K562 (cell line): ENCODE results near the gene TXNRD1. TPM values are rescaled to one million over a fixed set of nuclear protein-coding genes. Genes with fewer than 3 reads are reported as not detected.

Source experiments
- BMI1 ChIP-seq: fragments of 150-350 bp; IDR thresholded peaks from 2 replicates; pipeline ENCODE4 v1.6.1; 2014; ENCODE audit warnings: low read length
- CHD7 ChIP-seq: fragments of 200-600 bp; sonication (generic); IDR thresholded peaks from one replicate; pipeline ENCODE4 v1.6.1; 2012; ENCODE audit warnings: mild to moderate bottlenecking, low read depth, low read length, inconsistent platforms
- FOXO4 ChIP-seq: fragments of 450-650 bp; formaldehyde crosslinking; IDR thresholded peaks from 2 replicates; pipeline ENCODE4 v1.4.0; 2020; ENCODE audit warnings: mild to moderate bottlenecking, moderate library complexity
- GTF2F1 ChIP-seq: IDR thresholded peaks from 2 replicates; pipeline ENCODE4 v1.6.1; 2011; ENCODE audit warnings: low read depth, low read length, improper control_type of control experiment
- HMG20B ChIP-seq: fragments of 250-450 bp; sonication (Bioruptor Pico); IDR thresholded peaks from 2 replicates; pipeline ENCODE4 v1.5.0; 2021; ENCODE audit warnings: mild to moderate bottlenecking
- MLLT1 ChIP-seq, 2 experiments: fragments of 450-650 bp; IDR thresholded peaks; 2 replicates each; pipeline ENCODE4 v1.6.1; 2016
- PCBP1 ChIP-seq: fragments of 200-400 bp; formaldehyde crosslinking; IDR thresholded peaks from 2 replicates; pipeline ENCODE4 v1.6.1; 2018; ENCODE audit warnings: mild to moderate bottlenecking, low read depth, low read length; ENCODE audit not compliant: poor library complexity, severe bottlenecking
- SMAD3 ChIP-seq: fragments of 450-650 bp; formaldehyde crosslinking; conservative IDR thresholded peaks from 2 replicates; pipeline ENCODE4 v1.4.0; 2020; ENCODE audit warnings: mild to moderate bottlenecking
- ZBTB33 ChIP-seq: sonication (generic); formaldehyde crosslinking; IDR thresholded peaks from 2 replicates; pipeline ENCODE4 v1.8.1; 2023; ENCODE audit warnings: mild to moderate bottlenecking, missing genetic modification reagents
- ZNF707 ChIP-seq: fragments of 250-450 bp; sonication (Bioruptor Pico); conservative IDR thresholded peaks from 2 replicates; pipeline ENCODE4 v1.8.0; 2022; ENCODE audit warnings: inconsistent platforms, mild to moderate bottlenecking, moderate library complexity
- ZZZ3 ChIP-seq: fragments of 450-650 bp; IDR thresholded peaks from 2 replicates; pipeline ENCODE4 v1.6.1; 2016; ENCODE audit warnings: antibody characterized with exemption, mild to moderate bottlenecking, moderate library complexity
- polyA plus RNA-seq, 8 experiments: library from polyadenylated mRNA; depleted of rRNA in 4 of 8; stranded (reverse) in 5 of 8; unstranded in 3 of 8; fragments of >200 nt; fragmentation: Nextera tagmentation in 2 of 8; fragmentation: Illumina TruSeq in 1 of 8; extraction: Ambion mirVana in 2 of 8; extraction: Trizol in 1 of 8; gene quantifications; 2 replicates each; pipeline versions ENCODE4 v1.2.1 to v1.2.3, GENCODE V29; 2011 to 2014; ENCODE audit warnings: inconsistent platforms in 1 of 8, missing spikeins in 1 of 8
- total RNA-seq, 7 experiments: library from RNA; depleted of rRNA in 6 of 7; stranded (reverse); fragments of >200 nt in 6 of 7; fragmentation: Illumina TruSeq in 2 of 7; extraction: Trizol in 2 of 7; gene quantifications; 2 replicates each; pipeline versions ENCODE4 v1.2.1 to v1.2.3, GENCODE V29; 2011 to 2021; ENCODE audit warnings: low replicate concordance in 1 of 7

The TXNRD1 gene
- total and polyA plus RNA-seq, 9 of the 15 experiments (the other 6 are each of a cell fraction or from before 2014, with no cell fraction given) = 107 to 189 (median 146) TPM

GRCh38 chr12:104215638-104216297, at the start of gene TXNRD1 (continued):
- no peak for TF ChIP-seq CHD7
- no peak for TF ChIP-seq FOXO4 (CRISPR knock-in tag)
- no peak for TF ChIP-seq SMAD3 (CRISPR knock-in tag)
- no peak for TF ChIP-seq PCBP1
- peak; percentile 20; the same call in 1 of the 2 replicates for TF ChIP-seq BMI1
- no peak for TF ChIP-seq GTF2F1
- TF ChIP-seq ZNF707 (CRISPR knock-in tag) = no peak
- TF ChIP-seq ZBTB33 (CRISPR knock-in tag) = peak; percentile 90
- peak in 1 of 2 experiments; percentile 63; a peak in 2 of 4 replicates for TF ChIP-seq MLLT1 (IDR thresholded peaks at IDR 0.05)
- TF ChIP-seq HMG20B (CRISPR knock-in tag) = no peak
- no peak for TF ChIP-seq ZZZ3
